T-helper 2 cell (primary cell): ENCODE results near the gene CNTN2.

Source experiments
- DNase-seq, 5 experiments: peaks; one replicate each; pipeline versions ENCODE4 v3.0.0 to v3.0.0-alpha.2; 2012 to 2022

CNTN2 gene

DNA sequence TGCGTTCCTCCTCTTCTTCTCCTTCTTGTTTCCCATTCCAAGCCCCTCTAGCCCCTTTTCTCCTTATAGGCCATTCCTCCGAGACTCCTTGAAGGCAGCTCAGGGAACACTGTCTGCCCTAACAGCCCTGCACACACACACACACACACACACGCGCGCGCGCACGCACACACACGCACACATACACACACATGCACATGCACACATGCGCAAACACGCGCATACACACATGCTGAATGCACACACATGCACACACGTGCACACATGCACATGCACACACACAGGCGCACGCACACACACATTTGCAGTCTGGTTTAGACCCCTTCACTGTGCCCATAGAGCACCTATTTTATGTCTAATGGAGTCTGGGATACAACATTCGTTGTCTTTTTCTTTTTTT lies 17.8 kb upstream of the CNTN2 start:
- DNase-seq = peak in 1 of 5 experiments; percentile 7

DNA sequence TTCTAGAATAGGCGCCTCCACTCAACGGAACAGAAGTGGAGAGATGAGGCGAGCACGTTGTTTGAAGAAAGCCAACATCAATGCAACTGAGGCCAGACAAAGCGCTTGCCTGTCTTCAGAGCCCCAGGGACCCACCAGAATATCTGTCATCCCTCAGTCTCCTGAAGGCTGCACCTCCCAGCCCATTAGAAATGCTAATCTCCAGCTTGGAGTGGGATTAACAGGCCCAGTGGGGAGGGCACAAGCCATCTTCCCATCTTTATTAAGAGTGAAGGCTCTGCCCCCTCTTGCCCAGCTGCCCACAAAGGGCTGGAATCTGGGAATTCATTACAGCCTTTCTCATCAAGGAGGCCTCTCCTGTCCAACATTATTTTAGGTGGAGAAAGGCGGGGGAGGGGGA lies 16.8 kb upstream of the CNTN2 start:
- DNase-seq = no peak

DNA sequence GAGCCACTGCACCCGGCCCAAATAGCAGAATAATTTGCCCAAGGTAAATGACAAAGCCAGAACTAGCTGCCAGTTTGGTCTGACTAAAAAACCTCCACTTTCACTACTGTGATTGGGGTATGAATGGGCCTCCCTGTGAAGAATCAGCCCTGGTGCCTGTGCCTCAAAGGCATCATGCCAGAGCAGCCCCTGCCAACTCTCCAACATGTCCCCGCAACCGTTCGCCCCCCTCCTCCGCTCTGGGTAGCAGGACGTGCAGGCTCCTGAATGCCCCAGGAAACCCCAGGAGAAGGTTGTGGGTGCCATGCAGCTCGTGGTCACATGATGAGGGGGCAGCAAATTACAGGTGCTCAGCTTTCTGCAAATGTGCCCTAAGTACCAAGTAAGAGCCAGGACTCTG lies 14.6 kb upstream of the CNTN2 start:
- DNase-seq = no peak

DNA sequence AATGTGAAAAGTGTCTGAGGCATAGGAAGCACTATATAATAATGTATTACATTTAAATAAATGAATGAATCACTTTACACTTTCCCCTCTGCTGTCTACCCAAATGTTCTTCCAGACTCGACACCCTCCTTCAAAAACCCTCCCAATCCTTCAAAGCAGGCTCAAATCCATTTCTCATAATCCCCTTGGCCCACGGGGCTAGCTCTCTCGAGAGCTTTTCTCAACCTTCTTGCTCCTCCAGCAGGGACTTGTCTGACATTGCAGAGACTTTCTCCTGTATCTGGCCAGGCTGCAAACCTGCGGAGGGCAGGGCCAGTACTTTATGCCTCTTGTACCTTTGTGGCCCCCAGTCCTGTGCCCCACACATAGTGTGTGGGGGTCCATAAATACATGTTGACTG lies 14.1 kb upstream of the CNTN2 start:
- no peak for DNase-seq

DNA sequence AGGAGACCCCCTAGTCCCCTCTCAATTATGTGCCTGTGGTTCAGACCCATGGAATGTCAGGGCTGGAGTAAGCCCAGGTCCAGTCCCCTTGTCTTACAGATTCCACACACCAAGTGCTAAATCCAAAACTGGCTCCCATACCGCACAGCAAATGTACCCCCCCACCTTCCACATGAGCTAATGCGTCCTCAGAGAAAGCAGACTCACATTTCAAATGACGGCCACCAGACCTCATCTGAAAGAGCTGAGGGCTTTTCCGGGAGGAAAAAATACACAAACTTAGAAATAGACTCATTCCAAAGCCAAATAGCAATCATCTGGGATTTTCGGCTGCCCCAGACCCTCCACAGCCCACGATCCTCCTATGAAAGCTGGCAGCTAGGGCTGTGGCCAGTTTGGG lies 12.8 kb upstream of the CNTN2 start:
- no peak for DNase-seq

DNA sequence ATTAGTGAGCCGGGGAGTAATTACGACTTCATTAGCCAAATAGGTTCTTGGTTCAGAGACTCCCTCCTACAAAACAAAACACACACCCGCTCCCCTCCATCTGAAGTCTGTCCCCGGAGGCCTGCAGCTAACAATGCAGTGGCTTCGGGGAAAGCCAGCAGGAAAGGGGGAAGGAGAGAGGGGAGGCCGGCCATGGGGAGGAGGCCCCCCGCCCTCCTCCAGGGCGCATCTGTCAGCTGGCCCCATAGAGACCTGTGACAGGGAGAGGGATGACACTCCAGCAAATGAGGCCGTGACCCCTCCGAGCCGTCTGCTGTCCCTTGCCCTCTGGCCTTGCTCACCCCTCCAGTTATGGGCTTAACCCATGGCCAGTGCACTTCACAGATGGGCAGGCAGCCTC lies 12.1 kb upstream of the CNTN2 start:
- DNase-seq = no peak

DNA sequence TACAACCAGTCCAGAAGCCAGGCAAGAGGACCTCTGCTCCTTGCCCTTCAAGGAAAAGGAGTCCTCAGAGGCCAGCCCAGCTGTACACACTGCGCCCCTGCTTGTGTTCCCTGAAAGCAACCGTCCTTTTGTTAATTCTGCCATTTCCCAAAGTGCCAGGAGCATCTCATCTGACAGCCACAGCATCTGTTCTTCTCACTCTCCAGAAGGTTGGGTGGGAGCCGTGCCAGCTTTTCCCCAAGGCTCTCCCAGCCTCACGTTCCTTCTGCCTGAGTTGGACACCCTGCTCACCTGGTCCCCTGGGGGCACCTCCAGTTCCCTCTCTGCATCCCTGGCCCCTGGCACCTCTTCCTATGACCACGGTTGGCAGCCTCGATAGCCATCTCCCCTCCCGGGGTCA lies 10.5 kb upstream of the CNTN2 start:
- DNase-seq = no peak

DNA sequence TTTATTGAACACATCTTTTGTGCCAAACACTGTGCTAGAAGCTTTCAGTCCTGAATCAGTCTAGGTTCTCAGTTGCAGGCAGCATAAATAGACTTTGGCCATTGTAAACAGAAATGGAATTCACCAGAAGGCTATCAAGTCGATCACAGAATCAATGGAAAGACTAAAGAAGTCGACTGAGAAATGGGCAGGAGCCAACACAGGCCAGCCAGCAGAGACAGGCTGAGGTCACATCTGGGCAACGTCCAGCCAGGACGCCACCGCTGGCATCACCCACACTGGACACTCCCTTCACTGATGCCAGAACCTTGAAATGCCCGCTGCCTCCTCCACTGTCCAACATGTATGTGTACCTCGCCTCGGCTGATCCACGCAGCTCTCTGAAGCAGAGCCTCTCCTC lies 5.5 kb upstream of the CNTN2 start:
- no peak for DNase-seq

DNA sequence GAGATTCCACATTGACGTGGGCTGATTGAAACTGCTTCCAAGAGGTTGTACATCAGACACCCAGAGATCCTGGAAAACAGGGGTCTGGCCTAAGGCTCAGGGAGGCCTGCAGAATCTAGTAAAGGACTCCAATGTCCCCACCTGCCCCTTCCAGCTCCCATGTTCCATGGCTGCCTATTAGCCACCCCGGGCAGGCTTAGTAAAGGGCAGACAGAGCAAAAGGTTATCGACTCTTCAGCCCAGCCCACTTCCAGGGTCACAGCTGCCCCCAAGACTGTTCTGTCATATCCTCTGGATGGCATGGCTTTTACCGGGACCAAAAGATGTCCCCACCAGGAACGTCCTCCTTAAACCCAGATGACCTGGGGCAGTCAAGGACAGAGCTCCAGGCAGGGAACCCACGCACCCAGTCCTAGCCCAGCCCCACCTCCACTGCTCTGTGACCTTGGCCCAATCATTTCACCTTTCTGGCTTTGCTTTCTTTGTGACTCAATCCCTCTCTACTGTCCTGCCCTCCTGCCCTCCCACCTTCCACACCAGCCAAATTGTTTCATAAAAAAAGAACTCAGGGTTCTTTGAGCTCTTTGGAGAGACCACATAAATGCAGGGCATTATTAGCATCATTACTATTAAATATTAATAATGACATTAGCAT lies 4.8 kb upstream of the CNTN2 start:
- DNase-seq = no peak

DNA sequence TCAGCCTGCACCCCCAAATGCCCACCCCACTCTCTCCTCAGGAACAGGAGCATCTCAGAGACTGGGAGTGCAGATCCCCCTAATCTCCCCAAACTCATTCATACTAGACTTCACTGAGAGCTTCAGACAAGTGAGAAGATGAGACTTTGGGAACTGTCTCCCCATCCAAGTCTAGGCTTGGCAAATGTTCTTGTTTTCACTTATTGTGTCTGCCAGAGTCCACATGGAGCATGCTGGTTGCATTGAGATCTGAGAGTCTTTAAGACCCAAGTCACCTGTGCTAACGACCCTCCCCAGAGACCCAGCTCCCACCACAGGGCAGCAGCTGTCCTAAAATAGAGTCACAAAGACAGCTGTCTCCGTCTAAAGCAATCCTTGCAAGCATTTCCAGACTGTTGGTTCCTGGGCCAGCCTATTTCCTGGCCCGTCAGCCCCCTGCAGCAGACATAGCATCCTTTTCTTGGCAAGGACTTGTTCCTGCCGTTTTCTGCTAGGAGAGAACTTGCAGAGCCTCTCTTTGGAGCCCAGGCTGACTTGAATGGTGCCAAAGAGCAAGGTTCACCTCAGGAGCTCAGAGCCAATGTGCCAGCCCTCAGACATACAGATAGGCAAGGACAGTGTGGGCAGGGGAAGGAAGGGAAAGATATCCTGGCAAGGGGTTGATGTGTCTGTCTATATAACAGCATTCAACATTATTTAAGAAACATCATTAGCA lies 1.9 kb upstream of the CNTN2 start:
- DNase-seq = no peak

DNA sequence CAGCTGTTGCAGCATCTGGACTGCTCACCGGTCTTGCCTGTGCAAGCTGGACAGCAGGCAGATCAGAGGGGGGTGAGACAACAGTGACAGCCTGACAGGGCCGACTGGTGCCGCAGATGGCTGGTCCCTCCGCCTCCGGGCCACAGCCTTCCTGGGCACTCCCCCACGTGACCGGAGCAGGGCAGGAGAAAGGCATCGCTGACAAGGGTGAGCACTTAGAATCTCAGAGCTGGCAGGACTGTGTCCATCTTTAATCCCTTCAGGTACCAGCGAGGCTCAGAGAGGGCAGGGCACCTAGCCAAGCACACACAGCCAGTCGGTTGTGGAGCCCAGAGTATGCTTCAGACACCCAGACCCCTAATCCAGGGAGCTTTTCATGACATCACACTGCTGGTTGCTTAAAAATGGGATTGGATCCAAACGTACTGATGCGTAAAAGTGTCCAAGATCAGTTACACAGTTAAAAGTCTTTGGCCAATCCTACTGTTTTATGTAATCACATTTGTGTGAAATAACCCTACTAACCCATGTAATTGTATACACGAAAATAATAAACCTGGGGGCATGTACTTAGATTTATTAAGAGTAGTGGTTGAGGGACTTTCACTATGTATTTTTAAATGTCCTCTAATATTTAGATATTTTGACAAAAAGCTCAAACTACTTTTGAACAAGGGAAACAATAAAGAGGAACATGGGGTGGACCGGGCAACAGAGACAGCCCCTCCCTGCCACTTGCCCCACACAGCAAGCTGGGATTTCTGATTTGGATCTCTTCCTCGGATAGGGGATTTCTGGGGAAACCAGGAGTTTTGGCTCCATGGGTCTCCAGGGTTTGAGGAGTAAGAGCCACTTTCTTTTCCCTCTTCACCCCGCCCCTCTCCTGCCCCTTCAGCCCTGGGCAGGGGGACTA lies 758 bp upstream of the CNTN2 start:
- DNase-seq = no peak

DNA sequence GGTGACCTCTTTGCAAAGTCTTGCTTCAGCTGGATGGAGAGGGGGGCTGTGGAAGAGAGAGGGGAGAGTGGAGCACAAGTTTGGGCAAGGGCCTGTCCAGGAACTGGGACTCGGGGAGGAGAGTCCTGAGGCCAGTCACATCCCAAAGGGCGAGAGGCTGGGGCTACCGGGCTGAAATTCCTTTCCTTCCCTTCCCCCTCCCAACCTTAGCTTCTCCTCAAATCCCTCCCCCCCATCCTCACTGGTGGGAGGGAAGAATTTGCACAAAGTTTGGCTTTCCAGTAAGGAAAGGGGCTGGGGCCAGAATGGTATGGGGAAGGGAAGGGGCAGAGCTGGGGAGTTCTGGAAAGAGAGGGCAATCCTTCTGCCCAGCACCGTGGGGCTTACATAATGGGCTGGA lies 854 bp downstream of the CNTN2 start:
- DNase-seq = no peak

DNA sequence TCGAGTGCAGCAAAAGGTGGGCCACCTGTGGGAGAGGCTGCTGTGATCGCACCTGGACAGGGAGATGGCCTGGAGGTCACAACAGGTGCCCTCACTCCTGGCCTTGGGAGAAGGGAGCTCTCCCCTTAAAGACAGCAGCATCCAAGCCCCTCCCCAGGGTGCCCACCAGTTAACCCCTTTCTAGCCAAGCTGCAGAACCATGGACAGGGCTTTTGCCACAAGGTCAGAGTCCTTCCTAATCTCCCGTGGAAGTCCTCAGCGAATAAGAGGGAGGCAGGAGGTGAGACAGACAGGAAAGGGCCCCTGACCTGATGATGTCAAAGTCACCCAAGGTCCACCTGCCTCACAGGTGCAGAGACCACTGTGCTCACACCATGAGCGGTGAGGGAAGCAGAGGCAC lies 1.7 kb downstream of the CNTN2 start:
- DNase-seq = no peak

DNA sequence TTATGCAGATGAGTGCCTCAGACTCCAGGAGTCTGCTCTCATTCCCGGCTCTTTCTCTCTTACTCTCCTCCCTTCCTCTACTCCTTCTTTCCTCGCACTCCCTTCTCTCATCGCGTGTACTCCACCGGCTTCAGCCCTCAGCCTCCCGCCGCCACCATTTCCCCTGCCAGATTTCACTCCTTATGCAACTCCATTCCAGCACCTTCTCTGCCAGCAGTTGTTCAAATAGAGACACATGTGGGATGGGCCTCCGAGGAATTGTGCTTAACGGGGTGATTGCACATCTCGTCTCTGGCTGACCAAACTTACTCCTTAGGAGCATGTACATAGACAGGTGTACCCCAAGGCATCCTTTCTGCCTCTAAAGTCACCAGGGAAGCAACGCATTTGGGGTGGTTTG lies 2.1 kb downstream of the CNTN2 start:
- no peak for DNase-seq

DNA sequence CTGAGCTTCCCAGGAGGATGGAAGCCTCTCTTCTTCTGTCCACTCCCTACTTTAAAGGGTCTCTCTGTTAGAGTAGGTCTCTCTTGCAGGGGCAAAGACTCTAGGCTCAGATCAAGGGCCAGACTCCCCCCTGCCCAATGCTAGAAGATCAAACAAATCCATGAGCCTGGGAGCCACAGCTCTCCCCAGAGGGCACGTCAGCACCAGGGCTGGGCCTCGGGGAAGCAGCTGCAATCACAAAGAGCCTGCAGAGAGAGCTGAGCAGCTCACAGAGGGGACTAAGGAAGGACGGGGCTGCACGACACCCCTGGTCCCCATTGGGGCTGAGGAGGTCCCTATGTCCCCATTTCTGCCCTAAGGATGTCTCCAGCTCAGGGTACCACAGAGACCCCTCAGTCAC lies 3.9 kb downstream of the CNTN2 start:
- no peak for DNase-seq

DNA sequence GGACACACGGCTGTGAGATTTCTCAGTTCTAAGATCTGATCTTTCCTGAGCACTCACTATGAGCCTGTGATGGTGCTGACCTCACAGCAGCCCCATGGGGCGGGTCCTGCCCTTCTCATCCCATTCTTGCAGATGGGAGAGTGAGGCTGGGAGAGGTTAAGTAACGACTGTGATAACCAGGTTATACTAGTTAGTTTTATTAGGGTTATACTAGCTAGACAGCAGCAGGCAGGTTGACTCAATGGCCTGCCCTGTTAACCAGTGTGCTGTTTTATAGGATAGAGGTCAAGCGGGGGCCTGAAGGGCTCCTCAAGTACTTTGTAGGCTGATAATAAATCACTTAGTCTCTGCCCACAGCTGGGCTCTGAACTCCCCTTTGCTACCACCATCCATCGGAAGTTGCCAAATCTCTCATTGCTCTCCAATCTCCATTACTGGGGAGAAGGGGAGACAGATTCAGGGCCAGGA lies 4.8 kb downstream of the CNTN2 start:
- no peak for DNase-seq

DNA sequence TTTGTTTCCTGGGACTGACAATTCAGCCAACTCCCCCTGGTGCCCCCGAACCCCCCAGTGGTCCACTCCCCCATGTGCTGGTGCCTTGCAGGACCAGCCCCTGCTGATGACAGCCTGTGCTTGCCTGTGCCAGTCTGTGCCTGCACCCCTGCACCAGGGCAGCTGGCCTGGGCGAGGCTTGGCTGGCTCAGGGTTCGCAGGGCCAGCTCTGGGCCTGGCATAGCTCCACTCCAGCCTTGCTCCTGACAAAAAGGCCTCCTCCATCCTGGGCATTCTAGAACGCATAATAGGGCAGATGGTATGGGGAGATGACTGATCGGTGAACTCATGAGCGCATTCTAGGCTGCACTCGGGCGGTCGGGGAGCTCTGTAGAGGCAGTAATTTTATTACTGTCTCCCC lies 5.4 kb downstream of the CNTN2 start:
- DNase-seq = no peak

DNA sequence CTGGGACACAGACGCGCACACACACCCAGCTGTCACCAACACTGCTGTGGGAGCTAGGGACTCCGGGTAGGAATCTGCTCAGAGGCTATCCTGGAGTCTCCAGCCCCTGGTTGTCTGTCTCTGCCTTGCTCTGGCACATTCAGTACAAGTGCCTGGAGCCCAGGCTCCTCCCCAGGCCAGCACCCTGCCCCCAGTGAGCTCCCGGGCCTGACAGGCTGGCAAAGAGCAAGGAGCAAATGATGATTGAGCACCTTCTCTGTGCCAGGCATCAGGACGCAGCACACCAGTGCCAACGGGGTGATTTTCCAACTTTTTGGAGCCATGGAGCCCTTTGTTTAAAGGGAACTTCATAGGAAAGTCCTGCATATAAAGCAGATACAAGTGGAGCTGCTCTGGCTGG lies 6.5 kb downstream of the CNTN2 start:
- no peak for DNase-seq

DNA sequence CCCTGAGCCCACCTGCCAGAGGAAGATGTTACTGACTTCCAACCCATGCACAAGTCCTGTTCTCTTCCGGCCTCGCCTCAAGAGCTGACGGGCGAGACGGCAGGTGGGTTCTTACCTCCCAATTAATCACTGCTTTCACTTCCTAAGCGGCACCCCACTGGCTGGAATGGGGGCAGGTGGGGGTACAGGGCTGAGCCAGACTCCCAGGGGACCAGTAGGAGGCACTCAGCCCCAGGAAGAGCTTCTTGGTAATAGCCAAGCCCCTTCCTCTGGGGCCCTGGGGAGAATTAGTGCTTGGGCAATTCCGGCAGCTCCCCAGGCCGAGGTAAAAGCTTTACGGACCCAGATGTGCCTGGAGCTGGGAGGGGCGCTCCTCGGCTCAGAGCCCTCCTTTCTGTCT lies 9.7 kb downstream of the CNTN2 start:
- DNase-seq = no peak

DNA sequence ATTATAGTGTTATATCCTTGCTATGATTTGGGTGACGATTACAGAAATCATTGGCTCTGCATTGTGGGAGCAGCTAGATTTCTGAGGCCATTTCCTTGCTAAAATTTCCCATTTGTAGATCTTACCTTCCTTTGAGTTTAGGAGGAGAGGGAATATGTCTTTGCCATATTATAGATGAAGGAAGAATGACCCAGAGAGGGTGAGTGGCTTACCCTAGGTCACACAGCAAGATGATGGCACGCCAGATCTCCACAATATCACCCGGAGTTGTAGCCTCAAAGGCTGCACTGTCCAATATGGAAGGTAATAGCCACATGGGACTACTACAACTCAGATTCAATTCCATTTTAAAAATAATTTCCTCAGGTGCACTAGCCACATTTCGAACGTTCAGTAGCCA lies 10.3 kb downstream of the CNTN2 start:
- DNase-seq = no peak

DNA sequence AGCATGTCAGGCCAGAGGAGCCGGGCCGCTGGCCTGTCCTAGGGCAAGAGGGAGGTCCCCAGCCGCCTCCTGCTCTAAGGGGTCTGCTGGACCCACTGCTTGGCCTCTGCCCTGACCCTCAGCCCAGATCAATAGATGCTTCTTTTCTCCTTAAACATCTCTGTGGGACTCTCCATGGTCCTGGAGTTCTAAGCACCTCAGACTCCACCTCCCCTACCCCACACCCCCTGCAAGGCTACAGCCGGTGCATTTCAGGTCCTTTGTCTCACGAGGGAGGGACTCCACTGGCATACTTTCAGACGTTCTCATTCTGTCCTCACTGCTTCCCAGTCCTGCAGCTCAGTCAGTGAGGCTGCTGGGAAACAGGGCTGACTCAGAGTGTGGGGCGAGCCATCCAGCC lies 11.0 kb downstream of the CNTN2 start:
- DNase-seq = no peak

DNA sequence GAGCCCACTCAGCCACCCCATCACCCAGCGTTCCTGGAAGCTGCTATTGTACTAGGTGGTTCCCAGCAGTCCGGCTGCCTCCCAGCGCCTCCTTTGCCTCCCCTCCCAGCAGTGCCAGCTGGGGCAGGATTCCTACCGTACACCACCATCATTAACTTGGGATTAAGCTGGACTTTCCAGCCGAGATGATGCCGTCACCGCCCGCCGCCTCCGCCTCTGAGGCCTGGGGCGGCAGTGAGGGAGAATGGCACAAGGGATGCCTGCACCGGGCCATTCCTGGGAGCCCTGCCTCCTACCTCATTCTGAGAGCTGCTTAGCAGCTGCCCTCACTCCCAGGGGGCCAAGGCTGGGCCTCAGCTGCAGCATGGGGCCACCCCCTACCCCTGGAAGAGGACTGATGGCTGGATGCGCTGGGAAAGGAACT lies 13.2 kb downstream of the CNTN2 start:
- no peak for DNase-seq

DNA sequence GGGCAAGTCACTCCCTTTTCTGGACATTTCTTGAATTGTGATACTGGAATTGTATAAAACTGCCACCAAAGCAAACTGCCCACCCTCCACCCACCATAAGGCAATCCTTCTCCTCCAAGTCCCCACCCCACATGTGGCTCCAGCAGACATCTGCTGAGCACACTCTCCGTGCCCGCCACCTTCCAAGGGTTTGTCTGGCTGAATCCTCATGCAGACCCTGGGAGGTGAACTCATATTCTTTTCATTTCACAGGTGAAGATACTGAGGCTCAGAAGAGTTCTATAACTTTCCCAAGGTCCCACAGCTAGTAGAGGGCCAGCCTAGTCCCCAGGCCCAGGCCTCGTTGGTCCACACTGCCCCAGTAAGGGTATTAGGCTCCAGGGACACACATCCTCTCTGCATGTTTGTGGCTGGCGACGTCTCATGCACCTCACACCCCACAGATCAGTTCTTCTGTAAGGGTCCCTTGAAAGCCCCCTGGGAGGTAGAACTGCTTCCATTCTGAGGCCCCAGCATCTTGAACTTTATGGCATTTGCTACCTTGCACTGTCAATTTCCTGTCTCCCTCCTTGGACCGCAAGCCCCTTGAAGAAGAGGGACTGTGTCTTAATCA lies 14.1 kb downstream of the CNTN2 start:
- DNase-seq = no peak
